Retinal pigment epithelial cell (primary cell): ENCODE results near the gene PBXIP1.

Source experiments
- DNase-seq: peaks from one replicate; pipeline ENCODE4 v3.0.0-alpha.2; 2010; ENCODE audit warnings: low read depth
- H3K4me3 ChIP-seq: 2 replicates; pipeline ENCODE4 v1.5.1; 2011; ENCODE audit warnings: mild to moderate bottlenecking, low read length, control low read depth, moderate library complexity
- TF ChIP-seq, protein P1 (sequence below): conservative IDR thresholded peaks from 2 replicates; pipeline ENCODE4 v1.5.1; 2011; ENCODE audit warnings: low read depth, low read length, control low read depth, inconsistent platforms

Gene PBXIP1

DNA sequence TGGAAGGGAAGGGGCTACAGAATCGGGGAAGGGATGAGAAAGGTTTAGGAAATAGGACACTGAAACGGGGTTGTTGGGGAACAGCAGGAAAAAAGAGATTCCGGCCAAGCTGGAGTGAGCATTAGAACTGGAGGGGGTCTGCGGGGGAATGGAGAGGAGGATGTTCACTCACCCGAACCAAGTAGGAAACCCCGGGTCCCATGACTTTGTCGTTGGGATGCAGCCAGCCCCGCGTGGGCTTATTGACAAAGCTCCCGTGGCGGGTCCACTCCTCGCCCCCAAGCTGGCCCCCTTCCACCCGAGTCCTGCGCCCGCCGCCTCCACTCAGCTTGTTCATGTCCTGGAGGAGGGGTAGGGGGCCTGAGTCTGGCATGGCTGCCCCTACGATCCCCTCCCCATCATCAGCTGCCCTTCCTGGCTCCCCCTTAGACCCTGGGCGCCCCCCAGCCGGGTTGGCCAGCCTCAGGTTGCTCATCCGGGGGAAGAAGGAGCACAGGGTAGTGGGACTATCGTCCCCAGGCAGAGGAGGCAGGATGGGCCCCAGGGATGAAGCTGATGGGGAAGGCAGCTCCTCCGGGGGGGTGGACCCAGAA lies 14.1 kb upstream of the PBXIP1 start:
- TF ChIP-seq, protein P1, sequence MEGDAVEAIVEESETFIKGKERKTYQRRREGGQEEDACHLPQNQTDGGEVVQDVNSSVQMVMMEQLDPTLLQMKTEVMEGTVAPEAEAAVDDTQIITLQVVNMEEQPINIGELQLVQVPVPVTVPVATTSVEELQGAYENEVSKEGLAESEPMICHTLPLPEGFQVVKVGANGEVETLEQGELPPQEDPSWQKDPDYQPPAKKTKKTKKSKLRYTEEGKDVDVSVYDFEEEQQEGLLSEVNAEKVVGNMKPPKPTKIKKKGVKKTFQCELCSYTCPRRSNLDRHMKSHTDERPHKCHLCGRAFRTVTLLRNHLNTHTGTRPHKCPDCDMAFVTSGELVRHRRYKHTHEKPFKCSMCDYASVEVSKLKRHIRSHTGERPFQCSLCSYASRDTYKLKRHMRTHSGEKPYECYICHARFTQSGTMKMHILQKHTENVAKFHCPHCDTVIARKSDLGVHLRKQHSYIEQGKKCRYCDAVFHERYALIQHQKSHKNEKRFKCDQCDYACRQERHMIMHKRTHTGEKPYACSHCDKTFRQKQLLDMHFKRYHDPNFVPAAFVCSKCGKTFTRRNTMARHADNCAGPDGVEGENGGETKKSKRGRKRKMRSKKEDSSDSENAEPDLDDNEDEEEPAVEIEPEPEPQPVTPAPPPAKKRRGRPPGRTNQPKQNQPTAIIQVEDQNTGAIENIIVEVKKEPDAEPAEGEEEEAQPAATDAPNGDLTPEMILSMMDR, result no peak
- peak overlapping the region; percentile 74 for H3K4me3 ChIP-seq
- no peak for DNase-seq

DNA sequence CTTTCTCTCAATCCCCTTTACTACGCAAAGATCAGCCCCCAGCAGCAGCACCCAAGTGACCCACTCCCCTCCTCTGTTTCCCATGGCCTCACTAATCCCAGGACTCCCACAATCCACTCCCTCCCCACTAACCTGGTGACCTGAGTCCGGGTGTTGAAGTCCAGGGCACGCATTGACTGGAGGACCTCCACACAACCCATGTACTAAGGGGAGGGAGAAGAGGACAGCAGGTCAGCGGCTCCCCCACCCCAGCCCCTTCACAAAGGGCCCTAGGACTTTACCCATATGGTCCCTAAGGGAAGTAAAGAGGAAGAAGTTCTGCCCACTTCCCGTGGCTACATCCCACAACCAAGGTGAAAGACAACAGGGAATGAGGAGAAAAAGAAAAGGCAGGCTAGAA lies 13.3 kb upstream of the PBXIP1 start:
- TF ChIP-seq, protein P1, result no peak
- DNase-seq, result no peak
- H3K4me3 ChIP-seq, result peak overlapping the region; percentile 74

DNA sequence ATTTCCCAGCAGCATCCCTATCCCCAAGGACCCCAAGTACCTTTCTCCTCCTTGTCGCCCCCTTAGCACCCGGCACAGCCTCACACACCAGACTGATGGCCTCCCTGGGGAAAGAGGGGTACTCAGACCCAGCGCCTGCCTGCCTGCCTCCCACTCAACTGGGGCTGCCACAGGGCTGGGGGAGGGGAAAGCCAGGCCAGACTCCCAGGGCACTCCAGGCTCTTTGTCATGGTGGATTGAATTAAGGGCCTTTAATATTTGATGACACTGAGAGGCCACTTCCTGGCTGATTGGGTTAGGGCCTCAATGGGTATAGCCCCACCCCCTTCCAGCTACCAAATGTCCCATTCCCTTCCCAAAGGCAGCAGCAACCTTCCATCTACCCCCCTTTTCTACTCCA lies 12.8 kb upstream of the PBXIP1 start:
- DNase-seq, result no peak
- TF ChIP-seq, protein P1, result no peak
- peak overlapping the region; percentile 74 for H3K4me3 ChIP-seq

DNA sequence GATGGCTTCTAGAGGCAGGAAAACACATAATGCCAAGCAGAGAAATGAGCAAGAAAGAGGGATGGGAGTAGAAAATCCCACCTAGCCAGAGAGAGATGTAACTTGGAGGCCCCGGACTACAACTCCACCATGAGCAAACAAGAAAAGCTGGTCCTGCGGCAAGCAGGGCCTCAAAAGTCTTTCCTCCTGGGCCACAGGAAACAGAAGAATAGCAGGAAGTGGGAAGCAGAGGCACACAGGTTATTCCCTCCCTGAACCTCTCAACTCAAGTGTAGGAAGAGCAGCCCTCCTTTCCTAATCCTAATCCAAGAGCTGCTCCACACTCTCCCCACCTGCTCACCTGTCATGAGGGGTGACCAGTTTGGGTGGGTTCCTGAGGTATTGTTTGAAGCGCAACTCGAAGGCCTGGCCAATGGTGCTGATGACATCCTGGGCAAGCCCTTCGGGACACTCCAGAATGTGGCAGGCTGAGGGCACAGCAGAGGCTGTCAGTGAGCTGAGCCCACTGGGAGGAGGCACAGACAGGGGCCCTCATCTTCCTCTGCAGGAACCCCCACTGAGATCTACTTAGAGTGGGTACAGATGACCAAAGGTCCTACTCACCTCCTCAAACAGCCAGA lies 11.5 kb upstream of the PBXIP1 start:
- H3K4me3 ChIP-seq, result no peak overlapping the region
- no peak for DNase-seq
- TF ChIP-seq, protein P1, result no peak

DNA sequence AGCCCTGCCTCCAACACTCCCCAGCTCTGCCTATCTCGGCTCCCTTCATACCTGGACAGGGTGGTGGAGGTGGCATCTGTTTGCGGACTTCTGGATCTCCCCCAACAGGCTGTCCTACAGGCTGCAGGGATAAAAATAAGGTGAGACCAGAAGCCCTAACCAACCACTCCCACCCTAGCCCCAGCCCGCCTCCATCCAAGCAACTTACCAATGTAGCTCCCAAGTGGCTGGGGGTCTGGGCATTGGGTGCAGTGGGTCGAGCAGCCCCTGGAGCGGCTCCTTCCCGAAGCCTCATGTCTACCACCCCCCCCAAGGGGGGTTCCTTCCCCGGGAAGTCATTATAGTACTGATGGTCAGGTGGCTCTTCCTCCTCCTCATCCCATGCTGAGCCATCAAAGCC lies 10.2 kb upstream of the PBXIP1 start:
- no peak for DNase-seq
- no peak overlapping the region for H3K4me3 ChIP-seq
- TF ChIP-seq, protein P1, result no peak

DNA sequence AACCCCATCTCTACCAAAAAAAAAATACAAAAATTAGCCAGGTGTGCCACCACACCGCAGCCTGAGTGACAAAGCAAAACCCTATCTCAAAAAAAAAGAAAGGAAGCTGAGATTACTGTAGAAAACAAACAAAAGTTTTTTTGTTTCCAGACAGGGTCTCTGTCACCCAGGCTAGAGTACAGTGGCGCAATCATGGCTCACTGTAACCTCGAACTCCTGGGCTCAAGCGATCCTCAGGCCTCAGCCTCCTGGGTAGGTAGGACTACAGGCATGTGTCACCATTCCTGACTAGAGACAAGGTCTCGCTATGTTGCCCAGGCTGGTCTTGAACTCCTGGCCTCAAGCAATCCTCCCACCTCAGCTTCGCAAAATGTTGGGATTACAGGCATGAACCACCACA lies 8.5 kb upstream of the PBXIP1 start:
- TF ChIP-seq, protein P1, result no peak
- no peak for DNase-seq
- no peak overlapping the region for H3K4me3 ChIP-seq

DNA sequence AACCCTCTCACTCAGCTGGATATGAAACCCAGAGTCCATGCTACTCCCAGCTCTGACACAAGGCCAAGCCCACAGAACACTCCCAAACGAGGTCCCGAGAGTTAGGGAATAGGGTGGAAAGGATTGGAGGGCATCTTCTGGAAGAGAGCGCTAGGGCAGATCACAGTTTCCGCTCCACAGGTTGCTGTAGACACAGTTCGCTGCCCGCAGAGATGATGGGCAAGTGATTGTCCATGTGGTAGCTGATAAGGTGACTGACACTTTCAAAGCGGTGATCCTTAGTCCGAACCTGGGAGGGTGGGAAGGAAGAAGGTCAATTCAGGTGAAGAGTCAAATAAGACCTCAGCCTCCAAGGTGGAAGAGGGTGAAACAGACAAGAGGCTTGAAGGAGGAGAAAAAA lies 7.7 kb upstream of the PBXIP1 start:
- no peak overlapping the region for H3K4me3 ChIP-seq

More for the DNA sequence above, 7.7 kb upstream of the PBXIP1 start:
- DNase-seq, result no peak
- TF ChIP-seq, protein P1, result no peak
